ENCODE measurements around the gene ZNF738. TPM values are rescaled to one million over a fixed set of nuclear protein-coding genes. Genes with fewer than 3 reads are reported as not detected.

ZNF738 gene
- total RNA-seq, 1 donor from 2014 or later, result 1.5 TPM

GRCh38 chr19:21322528-21322927, 36.3 kb upstream of the ZNF738 start:
- H3K4me3 ChIP-seq, result no peak overlapping the region
- H3K9me3 ChIP-seq, result no peaks in the 10 kb centered on the region

GRCh38 chr19:21323000-21323399, 35.8 kb upstream of the ZNF738 start:
- H3K4me3 ChIP-seq, result no peak overlapping the region
- peaks cover 4 to 17% of the 10 kb centered on the region in 2 donors for H3K36me3 ChIP-seq
- no peaks in the 10 kb centered on the region for H3K9me3 ChIP-seq
- no peak for TF ChIP-seq CTCF (IDR thresholded peaks at IDR 0.05)
- H3K4me1 ChIP-seq, result peaks cover 0 to 3% of the 10 kb centered on the region in 2 donors
- H3K27me3 ChIP-seq, result no peaks in the 10 kb centered on the region
- DNase-seq (ENCODE audit: low spot score in 2 of 2), result no peak
- H3K27ac ChIP-seq, result no peak overlapping the region
- intact Hi-C loops (cut with DNase I), result loop anchor here (5.0 to 10.0 kb wide), 2 partner anchors 178 to 1086 kb away; partner anchors contain the start of gene ZNF431

More at GRCh38 chr19:21322528-21322927, 36.3 kb upstream of the ZNF738 start:
- TF ChIP-seq CTCF (IDR thresholded peaks at IDR 0.05), result no peak
- Histone ChIP-seq H3K36me3 (peaks cover 4 to 17% of the 10 kb centered on the region in 2 donors), H3K27me3 (no peaks in the 10 kb centered on the region), H3K27ac (no peak overlapping the region), H3K4me1 (peaks cover 0 to 3% of the 10 kb centered on the region in 2 donors)
- intact Hi-C loops (cut with DNase I), result loop anchor here (5.0 to 10.0 kb wide), 2 partner anchors 178 to 1085 kb away; partner anchors contain the start of gene ZNF431
- DNase-seq (ENCODE audit: low spot score in 2 of 2), result no peak

GRCh38 chr19:21326169-21326568, 32.6 kb upstream of the ZNF738 start:
- intact Hi-C loops (cut with DNase I), result loop anchor here (10.0 kb wide), 1 partner anchor 181 kb away; the partner anchor contains the start of gene ZNF431
- peaks cover 3% of the 10 kb centered on the region in 2 donors for H3K4me1 ChIP-seq

GRCh38 chr19:21328406-21328805, 30.4 kb upstream of the ZNF738 start:
- Histone ChIP-seq H3K27me3 (no peaks in the 10 kb centered on the region), H3K4me1 (peaks cover 0 to 3% of the 10 kb centered on the region in 2 donors), H3K27ac (peak overlapping the region; percentile 93 to 98), H3K9me3 (no peaks in the 10 kb centered on the region), H3K4me3 (peak overlapping the region; percentile 78 to 88), H3K36me3 (peaks cover 4 to 11% of the 10 kb centered on the region in 2 donors)
- intact Hi-C loops (cut with DNase I), result loop anchor here (2.0 to 10.0 kb wide), 4 partner anchors 30 to 184 kb away; partner anchors contain the start of genes ZNF429, ZNF431, ZNF493 and ZNF738
- DNase-seq (ENCODE audit: low spot score in 2 of 2), result no peak
- no peak for TF ChIP-seq CTCF (IDR thresholded peaks at IDR 0.05)

More at GRCh38 chr19:21326169-21326568, 32.6 kb upstream of the ZNF738 start:
- TF ChIP-seq CTCF (IDR thresholded peaks at IDR 0.05), result no peak
- Histone ChIP-seq H3K4me3 (no peak overlapping the region), H3K9me3 (no peaks in the 10 kb centered on the region), H3K36me3 (peaks cover 4 to 11% of the 10 kb centered on the region in 2 donors), H3K27ac (no peak overlapping the region), H3K27me3 (no peaks in the 10 kb centered on the region)
- DNase-seq (ENCODE audit: low spot score in 2 of 2), result no peak

- Histone ChIP-seq H3K4me3 (peak within 1 kb of the TSS; percentile 78 to 88), H3K27ac (peak within 1 kb of the TSS; percentile 93 to 98), H3K4me1 (peaks cover 0 to 3% of the 10 kb centered on the region in 2 donors), H3K9me3 (no peaks in the 10 kb centered on the region), H3K36me3 (peaks cover 4 to 11% of the 10 kb centered on the region in 2 donors), H3K27me3 (no peaks in the 10 kb centered on the region)
- intact Hi-C loops (cut with DNase I), result loop anchor here (2.0 to 10.0 kb wide), 4 partner anchors 30 to 184 kb away; partner anchors contain the start of genes ZNF429, ZNF431, ZNF493 and ZNF738
- peak; percentile 78 to 95 for DNase-seq (ENCODE audit: low spot score in 2 of 2)
- no peak for TF ChIP-seq CTCF (IDR thresholded peaks at IDR 0.05)
Measured at GRCh38 chr19:21328885-21329605, 29.8 kb upstream of the ZNF738 start, which contains the start of gene ZNF708. TSS of gene ZNF708 (minus strand) at chr19:21329410. CDS start at chr19:21329212, 198 bp downstream.

All from ascending aorta (tissue), 2 donors.